Measurements from ENCODE around the gene MAN2A1.

Gene MAN2A1

GRCh38 chr5:109682383-109682782 lies 7.3 kb upstream of the MAN2A1 start:
- DNase-seq, result no peak

- DNase-seq, result no peak
These were observed 3.8 kb upstream of the MAN2A1 start for GRCh38 chr5:109685916-109686315.

- peak; percentile 42 for DNase-seq
These were observed 1.1 kb upstream of the MAN2A1 start for GRCh38 chr5:109688630-109688969.

- DNase-seq, result peak; percentile 72
These were observed 572 bp upstream of the MAN2A1 start for GRCh38 chr5:109688970-109689739.

- no peak for DNase-seq
These were observed 681 bp downstream of the MAN2A1 start for GRCh38 chr5:109690242-109690974.

GRCh38 chr5:109690975-109691574 lies 1.3 kb downstream of the MAN2A1 start:
- DNase-seq, result peak; percentile 61

GRCh38 chr5:109691996-109692395 lies 2.3 kb downstream of the MAN2A1 start:
- peak; percentile 58 for DNase-seq

GRCh38 chr5:109692852-109693251 lies 3.1 kb downstream of the MAN2A1 start:
- peak; percentile 18 for DNase-seq

- no peak for DNase-seq
These were observed 4.0 kb downstream of the MAN2A1 start for GRCh38 chr5:109693535-109694400.

- no peak for DNase-seq
These were observed 4.7 kb downstream of the MAN2A1 start for GRCh38 chr5:109694451-109694891.

- DNase-seq, result no peak
These were observed 5.5 kb downstream of the MAN2A1 start for GRCh38 chr5:109695005-109695926.

GRCh38 chr5:109697339-109697738 lies 7.6 kb downstream of the MAN2A1 start:
- no peak for DNase-seq

GRCh38 chr5:109700516-109701153 lies 10.9 kb downstream of the MAN2A1 start:
- no peak for DNase-seq

- DNase-seq, result no peak
These were observed 11.5 kb downstream of the MAN2A1 start for GRCh38 chr5:109701252-109701651.

GRCh38 chr5:109701792-109702191 lies 12.1 kb downstream of the MAN2A1 start:
- DNase-seq, result no peak

GRCh38 chr5:109703166-109703565 lies 13.4 kb downstream of the MAN2A1 start:
- no peak for DNase-seq

- no peak for DNase-seq
These were observed 14.1 kb downstream of the MAN2A1 start for GRCh38 chr5:109703829-109704228.

GRCh38 chr5:109704282-109704952 lies 14.7 kb downstream of the MAN2A1 start:
- DNase-seq, result no peak

GRCh38 chr5:109705596-109705995 lies 15.9 kb downstream of the MAN2A1 start:
- DNase-seq, result no peak

- no peak for DNase-seq
These were observed 16.4 kb downstream of the MAN2A1 start for GRCh38 chr5:109706095-109706494.

GRCh38 chr5:109707531-109707930 lies 17.8 kb downstream of the MAN2A1 start:
- no peak for DNase-seq
